HG02852 (cell line): Measurements from ENCODE around the gene RIF1.
"Not testable (repeated sequence)": the region's sequence is repeated elsewhere in the genome, so short reads cannot be mapped to it uniquely, and the experiment has no call there.

ENCODE experiments used
- ATAC-seq: cut with Tn5 transposase; IDR thresholded peaks from one replicate; pipeline ENCODE4 v1.9.1; 2021; ENCODE audit warnings: mild to moderate bottlenecking, moderate library complexity; ENCODE audit not compliant: unreplicated experiment

The RIF1 gene

DNA sequence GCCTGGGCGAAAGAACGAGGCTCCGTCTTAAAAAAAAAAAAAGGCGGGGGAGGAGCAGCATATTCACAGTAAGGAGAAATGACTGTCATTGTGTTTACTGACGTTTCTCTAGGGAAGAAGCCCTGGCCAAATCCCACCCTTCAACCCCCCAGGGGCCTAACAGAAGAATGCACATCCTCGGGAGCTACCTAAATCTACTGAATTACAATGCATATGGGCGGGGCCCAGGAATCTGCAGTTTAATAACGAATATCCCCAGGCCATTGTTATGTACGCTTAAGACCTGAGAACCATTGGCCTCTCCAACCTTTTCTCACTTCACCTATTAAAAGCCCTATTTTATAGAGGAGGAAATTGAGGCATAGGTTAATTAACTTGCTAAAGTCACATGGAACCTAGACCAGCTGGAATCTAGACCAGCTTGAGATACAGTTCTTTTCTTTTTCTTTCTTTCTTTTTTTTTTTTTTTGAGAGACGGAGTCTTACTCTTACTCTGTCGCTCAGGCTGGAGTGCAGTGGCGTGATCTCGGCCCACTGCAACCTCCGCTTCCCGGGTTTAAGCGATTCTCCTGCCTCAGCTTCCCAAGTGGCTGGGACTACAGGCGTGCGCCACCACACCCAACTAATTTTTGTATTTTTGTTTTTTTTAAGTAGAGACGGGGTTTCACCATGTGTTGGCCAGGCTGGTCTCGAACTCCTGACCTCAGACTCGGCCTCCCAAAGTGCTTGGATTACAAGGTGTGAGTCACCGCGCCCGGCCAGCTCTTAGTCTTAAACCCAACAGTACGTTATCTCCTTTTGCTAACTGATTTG, 708 bp upstream of the RIF1 start:
- ATAC-seq: no peak

DNA sequence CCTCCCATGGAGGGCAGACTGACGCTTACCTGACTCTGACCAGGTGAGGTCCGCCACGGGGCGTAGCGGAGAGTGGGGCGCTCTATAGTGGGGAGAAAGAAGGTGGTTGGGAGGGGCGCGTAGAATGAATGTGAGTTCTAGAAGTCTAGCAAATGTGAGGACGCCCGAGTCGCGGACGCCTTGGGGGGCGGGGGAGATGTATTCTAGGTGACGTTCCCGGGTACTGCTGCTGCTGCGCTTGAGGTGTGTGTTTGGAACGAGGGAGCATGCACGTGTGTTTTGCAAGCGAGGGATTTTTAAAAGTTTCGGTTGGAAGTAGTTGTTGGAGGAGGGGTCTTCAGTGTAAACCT, 758 bp downstream of the RIF1 start:
- peak; percentile 34 for ATAC-seq

DNA sequence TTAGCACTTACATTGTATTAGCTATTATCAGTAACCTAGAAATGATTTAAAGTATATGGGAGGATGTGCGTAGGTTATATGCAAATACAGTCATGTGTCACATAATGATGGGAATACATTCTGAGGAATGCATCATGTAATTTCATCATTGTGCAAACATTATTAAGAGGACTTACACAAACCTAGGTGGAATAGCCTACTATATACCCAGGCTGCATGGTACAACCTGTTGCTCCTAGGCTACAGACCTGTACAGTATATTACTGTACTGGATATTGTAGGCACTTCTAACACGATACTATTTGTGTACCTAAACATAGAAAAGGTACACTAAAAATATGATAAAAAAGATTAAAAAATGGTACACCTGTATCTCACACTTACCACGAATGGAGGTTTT, 7.9 kb downstream of the RIF1 start:
- ATAC-seq: no peak

DNA sequence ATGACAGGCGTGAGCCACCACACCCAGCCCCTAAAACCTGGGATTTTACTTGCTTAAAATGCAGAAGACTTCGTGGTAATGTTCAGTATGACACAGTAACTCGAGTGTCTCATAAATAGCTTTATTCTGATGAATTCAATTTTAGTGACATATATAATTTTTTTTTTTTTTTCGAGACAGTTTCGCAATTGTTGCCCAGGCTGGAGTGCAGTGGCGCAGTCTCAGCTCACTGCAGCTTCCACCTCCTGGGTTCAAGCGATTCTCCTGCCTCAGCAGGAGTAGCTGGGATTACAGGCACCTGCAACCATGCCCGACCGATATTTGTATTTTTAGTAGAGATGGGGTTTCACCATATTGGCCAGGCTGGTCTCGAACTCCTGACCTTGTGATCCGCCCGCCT, 12.0 kb downstream of the RIF1 start:
- not testable (repeated sequence) for ATAC-seq

DNA sequence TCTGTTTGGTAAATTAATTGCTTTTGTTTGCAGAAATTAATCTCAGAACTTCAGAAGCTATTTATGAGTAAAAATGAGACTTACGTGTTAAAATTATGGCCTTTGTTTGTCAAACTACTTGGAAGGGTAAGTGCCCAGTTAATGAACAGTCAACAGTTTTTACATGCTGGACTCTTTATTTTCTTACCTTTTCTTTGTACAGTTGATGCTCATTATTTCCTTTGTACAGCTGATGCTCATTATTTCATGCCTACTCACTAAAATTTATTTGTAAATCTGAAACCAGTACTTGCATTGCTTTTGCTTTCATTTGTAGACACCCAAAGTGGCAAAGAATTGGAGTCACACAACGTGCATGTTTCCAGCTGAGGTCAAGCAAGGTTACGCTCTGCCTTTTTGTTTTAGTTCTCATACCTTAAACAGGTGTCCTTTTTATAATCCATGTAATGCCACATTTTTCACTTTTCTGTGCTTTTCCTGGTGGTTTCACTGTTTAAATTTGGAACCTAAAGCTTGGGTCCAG, 13.3 kb downstream of the RIF1 start:
- ATAC-seq: peak; percentile 65

DNA sequence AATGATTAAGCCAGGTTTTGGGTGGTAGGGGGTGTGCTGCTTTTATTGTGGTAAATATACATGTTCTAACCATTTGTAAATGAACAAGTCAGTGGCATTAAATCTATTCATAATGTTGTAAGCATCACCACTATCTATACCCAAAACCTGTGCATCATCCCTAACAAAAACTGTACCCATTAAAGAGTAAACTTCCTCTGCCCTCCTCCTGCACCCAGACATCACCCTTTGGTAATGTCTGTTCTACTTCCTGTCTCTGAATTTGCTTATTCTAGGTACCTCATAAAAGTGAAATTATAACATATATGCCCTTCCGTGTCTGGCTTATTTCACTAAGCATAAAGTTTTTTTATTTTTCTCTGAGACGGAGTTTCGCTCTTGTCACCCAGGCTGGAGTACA, 14.1 kb downstream of the RIF1 start:
- no peak for ATAC-seq

DNA sequence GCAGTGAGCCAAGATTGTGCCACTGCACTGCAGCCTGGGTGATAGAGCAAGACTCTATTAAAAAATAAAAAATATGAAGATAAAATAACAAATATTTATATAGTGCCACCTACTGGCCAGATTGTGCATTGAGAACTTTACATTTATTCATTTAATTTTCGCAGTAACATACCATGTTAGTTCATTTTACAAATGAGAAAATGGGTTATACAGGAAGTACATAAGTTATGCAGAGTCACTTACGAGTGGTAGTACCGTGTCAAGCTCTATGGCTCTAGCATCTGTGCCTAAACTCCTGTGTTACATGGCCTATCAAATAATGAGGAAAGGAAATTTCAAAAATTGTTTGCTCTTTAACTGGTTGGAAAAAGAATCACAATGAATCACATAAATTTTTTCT, 27.9 kb downstream of the RIF1 start:
- no peak for ATAC-seq

DNA sequence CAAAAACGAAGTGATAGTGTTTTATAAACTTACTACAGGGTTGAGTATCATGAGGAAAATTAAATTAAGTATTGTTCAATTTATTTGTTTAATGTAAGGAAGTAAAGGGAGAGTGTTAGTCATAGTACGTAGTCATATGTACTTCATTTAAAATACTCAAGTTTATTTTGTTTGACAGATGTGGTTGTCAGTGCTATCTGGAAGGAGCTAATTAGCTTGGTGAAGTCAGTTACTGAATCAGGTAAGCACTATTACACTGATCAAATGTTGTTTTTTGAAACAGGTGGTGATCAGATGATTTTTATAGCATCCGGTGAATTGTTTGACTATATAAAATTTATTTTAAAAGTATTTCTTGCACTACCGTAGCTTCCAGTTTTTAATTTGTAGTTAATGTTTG, 28.8 kb downstream of the RIF1 start:
- ATAC-seq: no peak

DNA sequence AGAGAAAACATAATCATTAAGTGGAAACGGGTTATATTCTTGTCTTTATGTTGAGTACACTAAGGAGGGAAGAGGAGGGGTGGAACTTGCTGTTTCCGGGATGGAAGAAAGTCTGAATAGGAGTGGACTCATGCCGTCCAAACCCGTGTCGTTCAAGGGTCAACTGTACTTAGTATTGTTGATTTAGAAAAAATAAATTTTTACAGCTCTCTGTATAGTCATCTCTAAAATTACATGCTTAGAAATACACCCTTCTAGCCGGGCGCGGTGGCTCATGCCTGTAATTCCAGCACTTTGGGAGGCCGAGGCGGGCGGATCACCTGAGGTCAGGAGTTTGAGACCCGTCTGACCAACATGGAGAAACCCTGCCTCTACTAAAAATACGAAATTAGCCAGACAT, 29.4 kb downstream of the RIF1 start:
- no peak for ATAC-seq

DNA sequence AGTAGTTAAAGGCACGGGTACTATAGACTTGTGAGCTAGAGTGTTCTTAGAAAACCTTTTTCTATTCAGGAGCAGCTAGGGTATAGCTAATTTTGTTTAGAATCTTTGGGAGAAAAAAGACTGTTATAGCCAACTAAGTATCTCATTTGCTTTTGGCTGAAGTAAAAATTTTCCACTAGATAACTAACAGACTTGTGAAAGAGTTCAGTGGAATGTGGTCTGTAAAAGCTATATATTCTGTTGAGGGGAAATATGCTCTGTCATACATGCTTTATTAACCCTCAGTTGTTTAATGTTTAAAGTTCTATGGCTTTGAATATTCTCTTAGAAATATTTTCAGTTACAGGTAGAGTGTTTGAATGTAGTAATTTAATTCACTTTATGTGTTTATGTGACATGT, 49.7 kb downstream of the RIF1 start:
- ATAC-seq: no peak

DNA sequence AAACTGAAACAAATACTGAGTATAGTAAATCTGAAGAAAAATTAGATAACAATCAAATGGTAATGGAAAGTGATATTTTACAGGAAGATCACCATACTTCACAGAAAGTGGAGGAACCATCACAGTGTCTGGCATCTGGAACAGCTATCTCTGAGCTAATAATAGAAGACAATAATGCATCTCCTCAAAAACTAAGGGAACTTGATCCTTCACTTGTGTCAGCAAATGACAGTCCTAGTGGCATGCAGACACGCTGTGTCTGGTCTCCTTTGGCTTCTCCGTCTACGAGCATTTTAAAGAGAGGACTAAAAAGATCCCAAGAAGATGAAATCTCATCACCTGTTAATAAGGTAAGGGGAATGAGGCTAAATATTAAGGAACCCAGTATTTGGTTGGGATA, 56.1 kb downstream of the RIF1 start:
- no peak for ATAC-seq

DNA sequence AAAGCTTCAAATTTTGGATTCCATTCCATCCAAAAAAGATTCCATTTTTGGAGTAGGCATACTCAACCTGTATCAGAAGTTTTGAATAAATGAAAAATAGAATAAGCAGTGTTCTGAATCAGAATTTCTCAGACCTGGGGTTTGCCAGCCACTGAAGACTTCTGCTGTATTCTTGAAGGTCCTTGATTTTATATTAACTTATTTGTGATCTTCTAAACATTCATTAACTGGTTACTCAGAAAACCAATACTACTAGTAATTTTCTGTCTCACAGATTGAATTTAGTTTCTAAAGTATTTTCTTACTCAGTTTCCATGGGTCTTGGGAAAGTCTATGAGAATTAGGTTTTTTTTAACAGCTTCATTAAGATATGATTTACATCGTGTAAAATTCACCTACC, 60.9 kb downstream of the RIF1 start:
- no peak for ATAC-seq

DNA sequence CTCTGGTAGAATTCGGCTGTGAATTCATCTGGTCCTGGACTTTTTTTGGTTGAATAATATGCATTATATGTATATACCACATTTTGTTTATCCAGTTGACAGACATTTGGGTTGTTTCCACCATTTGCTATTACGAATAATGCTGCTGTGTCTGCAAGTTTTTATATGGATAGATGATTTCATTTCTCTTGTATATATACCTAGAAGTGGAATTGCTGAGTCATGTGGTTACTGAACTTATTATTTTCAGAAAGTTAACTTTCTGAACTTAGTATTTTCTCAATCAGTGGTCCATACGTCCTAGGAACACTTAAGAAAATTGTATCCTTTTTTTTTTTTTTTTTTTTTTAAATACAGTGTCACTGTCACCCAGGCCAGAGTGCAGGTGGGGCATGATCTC, 63.3 kb downstream of the RIF1 start:
- no peak for ATAC-seq

DNA sequence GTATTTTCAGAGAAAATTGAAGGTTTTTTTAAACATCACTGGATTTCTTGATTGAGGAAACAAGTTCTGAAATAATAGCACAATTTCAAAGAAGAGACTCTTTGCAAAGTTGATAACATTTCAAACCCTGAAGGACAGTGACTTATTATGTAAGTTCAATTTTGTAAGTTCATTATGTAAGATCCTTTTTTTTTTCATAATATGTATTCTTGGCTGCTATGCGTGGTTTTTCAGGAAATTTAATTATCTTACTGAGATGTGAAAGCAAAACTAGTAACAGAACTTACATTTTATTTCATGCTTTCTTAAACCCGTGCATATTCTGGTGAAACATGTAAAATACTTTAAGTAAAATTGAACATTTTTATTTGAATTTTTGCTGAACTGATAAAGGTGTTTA, 65.4 kb downstream of the RIF1 start:
- no peak for ATAC-seq

DNA sequence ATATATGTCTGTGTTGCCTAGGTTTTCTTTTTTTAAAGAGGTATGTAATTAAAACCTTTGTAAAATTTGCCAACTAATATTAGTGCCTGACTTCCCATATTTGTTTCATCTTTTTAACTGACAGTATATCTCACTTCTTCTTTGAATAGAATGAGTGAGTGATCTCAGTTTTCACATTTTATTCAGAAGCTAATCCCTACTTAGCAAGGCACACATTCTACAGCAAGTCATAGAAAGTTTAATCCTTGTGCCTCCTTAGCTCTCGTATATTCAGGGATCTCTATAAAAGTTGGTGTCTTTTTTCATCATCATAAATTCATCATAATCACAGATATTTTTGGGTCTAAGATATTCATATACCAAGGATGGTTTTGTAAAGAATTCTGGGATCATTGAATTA, 66.6 kb downstream of the RIF1 start:
- no peak for ATAC-seq

DNA sequence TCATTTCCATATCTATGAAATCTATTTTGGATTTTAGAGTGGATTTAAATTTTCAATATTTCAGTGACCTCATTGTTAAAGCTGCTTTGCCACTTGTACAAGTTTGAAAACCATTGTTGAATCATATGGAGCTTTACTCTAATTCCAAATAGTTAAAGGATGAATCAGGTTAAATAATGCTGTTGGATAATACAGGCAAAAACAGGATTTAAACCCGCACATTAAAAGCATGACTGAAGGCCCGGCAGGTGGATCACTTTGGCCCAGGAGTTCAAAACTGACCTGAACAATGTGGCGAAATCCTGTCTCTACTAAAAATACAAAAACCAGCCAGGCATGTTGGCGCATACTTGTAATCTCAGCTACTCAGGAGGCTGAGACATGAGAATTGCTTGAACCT, 68.3 kb downstream of the RIF1 start:
- no peak for ATAC-seq

DNA sequence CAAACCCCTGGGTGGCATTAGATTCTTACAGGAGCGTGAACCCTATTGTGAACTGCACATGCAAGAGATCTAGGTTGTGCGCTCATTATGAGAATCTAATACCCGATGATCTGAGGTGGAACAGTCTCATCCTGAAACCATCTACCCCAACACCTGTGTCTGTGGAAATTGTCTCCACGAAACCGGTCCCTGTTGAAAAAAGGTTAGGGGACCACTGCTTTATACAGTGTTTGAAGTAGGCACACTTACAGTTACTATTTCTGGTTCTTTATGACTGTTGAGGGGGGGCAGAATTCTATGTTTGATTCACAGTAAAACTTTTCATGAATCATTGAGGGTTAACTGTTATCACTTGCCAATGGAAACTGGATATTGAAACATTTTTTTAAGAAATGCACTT, 72.0 kb downstream of the RIF1 start:
- ATAC-seq: peak; percentile 84

DNA sequence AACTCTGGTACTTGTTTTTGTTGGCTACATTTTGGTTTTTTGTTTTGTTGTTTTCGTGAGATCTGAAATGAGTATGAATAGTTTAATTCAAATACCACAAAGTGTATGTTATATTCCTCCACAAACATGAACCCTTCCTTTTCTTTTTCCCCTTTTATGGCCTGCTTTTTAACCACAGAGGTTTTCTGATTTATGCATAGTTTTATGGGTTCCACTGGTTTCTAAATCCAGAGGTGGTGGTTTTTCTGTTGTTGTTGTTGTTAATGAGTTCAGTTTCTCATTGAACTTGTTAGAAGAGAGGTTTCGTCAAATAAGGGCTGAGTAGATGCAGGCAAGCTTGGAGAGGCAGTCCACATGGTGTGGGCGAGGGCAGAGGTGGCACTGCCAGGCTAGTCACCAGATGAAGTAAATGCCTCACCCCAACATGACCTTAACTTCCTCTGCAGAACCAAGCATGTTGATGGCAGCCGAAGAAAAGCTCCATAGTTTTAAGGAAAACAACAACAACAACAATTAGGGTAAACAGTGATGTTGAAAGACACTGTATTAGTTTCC, 72.5 kb downstream of the RIF1 start:
- no peak for ATAC-seq

DNA sequence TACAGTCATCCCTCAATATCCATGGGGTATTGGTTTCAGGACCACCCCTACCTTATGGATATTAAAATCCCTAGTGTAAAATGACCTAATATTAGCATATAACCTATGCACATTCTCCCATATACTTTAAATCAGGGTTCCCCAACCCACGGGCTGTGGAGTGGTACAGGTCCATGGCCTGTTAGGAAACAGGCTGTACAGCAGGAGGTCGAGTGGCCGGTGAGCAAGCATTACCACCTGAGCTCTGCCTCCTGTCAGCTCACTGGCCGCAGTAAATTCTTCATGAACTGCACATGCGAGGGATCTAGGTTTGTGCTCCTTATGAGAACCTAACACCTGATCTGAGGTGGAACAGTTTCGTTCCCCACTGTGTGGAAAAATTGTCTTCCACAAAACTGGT, 73.8 kb downstream of the RIF1 start:
- ATAC-seq: no peak

DNA sequence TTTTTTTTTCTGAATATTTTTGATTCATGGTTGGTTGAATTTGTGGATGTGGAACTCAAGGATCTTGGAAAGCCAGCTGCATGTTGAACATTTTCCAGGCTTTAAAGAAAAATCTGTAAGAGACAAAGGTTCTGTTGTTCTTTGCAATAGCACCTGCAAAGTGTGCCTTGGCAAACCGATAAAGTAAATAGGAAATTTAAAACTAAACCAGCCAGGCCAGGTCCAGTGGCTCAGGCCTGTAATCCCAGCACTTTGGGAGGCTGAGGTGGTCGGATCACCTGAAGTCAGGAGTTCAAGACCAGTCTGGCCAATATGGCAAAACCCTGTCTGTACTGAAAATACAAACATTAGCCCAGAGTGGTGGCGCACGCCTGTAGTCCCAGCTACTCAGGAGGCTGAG, 74.4 kb downstream of the RIF1 start:
- no peak for ATAC-seq

DNA sequence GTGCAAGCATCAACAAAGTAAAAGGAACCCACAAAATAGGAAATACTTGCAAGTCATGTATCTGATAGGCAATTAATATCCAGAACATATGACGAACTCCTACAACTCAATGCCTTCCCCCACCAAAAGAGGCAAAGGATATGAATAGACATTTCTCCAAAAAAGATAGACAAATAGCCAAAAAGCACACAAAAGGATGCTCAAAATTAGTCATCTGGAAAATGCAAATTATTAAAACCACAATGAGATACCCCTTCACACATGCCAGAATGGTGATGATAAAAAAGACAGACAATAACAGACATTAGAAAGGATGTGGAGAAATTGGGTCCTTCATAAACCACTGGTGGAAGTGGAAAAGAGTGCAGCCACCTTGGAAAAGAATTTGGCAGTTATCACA, 76.4 kb downstream of the RIF1 start:
- no peak for ATAC-seq

DNA sequence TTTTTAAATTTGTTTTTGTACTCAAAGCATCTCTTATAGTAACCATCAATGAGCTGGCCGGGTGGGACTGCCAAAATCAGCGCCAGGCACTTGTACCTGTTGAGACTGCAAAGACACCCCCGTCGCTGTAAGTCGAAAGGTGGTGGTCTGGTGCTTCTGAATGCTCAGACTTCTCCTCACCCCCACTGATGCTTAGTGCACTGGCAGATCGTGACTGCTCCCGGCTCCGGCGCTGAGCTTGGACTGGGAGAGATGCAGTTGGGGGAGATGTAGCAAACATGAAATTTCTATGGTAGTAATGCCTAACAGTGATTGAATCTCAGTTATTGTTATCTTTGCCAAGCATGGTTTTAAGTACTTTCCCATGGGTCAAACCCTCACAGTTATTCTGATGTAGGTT, 80.6 kb downstream of the RIF1 start:
- ATAC-seq: no peak

DNA sequence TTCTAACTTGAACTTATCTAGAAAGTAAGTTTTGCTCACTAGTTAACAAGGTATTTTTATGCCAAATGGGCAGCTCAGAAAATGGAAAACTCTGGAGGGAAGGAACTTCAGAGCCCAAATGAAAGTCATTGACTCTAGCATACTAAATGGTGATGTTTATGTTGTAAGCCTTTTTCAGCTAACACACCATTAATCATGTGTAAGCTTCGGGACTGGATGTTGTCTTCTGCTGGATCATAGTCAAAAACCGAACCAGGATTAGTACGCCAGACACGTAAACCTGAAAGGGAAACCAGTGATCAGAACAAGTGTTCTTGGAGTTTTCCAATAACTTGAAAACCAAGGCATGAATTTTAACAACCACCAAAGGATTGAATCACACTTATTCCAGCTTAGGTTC, 81.8 kb downstream of the RIF1 start:
- no peak for ATAC-seq
